ENCODE data around the gene OVOL2.
A peak's percentile ranks its signal among the peaks of the same experiment; 100 is the strongest.

OVOL2 gene

GRCh38 chr20:18012901-18013300, 44.8 kb downstream of the OVOL2 start:
- no peak for DNase-seq (ENCODE audit: low read depth in 2 of 2)

- no peak for DNase-seq (ENCODE audit: low read depth in 2 of 2)
Measured at GRCh38 chr20:18011951-18012645, 45.6 kb downstream of the OVOL2 start.

- DNase-seq (ENCODE audit: low read depth in 2 of 2), result no peak
Measured at GRCh38 chr20:18011482-18011881, 46.2 kb downstream of the OVOL2 start.

GRCh38 chr20:18009116-18009515, 48.6 kb downstream of the OVOL2 start:
- no peak for DNase-seq (ENCODE audit: low read depth in 2 of 2)

- DNase-seq (ENCODE audit: low read depth in 2 of 2), result no peak
Measured at GRCh38 chr20:18007534-18008292, 50.0 kb downstream of the OVOL2 start.

GRCh38 chr20:18006684-18007083, 51.0 kb downstream of the OVOL2 start:
- DNase-seq (ENCODE audit: low read depth in 2 of 2), result no peak

GRCh38 chr20:18005990-18006364, 51.7 kb downstream of the OVOL2 start:
- DNase-seq (ENCODE audit: low read depth in 2 of 2), result no peak

GRCh38 chr20:18005170-18005989, 52.3 kb downstream of the OVOL2 start:
- DNase-seq (ENCODE audit: low read depth in 2 of 2), result no peak

GRCh38 chr20:18004384-18005031, 53.2 kb downstream of the OVOL2 start:
- DNase-seq (ENCODE audit: low read depth in 2 of 2), result no peak

- DNase-seq (ENCODE audit: low read depth in 2 of 2), result no peak
Measured at GRCh38 chr20:18003897-18004296, 53.8 kb downstream of the OVOL2 start.

- no peak for DNase-seq (ENCODE audit: low read depth in 2 of 2)
Measured at GRCh38 chr20:18001131-18001921, 56.4 kb downstream of the OVOL2 start.

GRCh38 chr20:17999566-17999965, 58.1 kb downstream of the OVOL2 start:
- DNase-seq (ENCODE audit: low read depth in 2 of 2), result no peak

- DNase-seq (ENCODE audit: low read depth in 2 of 2), result no peak
Measured at GRCh38 chr20:17998446-17998845, 59.3 kb downstream of the OVOL2 start.

- no peak for DNase-seq (ENCODE audit: low read depth in 2 of 2)
Measured at GRCh38 chr20:17995967-17996819, 61.5 kb downstream of the OVOL2 start.

GRCh38 chr20:17993546-17993945, 64.2 kb downstream of the OVOL2 start:
- DNase-seq (ENCODE audit: low read depth in 2 of 2), result no peak

- DNase-seq (ENCODE audit: low read depth in 2 of 2), result no peak
Measured at GRCh38 chr20:17992847-17993513, 64.7 kb downstream of the OVOL2 start.

- peak in 1 of 2 donors; percentile 43 for DNase-seq (ENCODE audit: low read depth in 2 of 2)
Measured at GRCh38 chr20:17992224-17992637, 65.5 kb downstream of the OVOL2 start.

- no peak for DNase-seq (ENCODE audit: low read depth in 2 of 2)
Measured at GRCh38 chr20:17990278-17990972, 67.3 kb downstream of the OVOL2 start.

GRCh38 chr20:17987988-17988387, 69.7 kb downstream of the OVOL2 start:
- DNase-seq (ENCODE audit: low read depth in 2 of 2), result no peak
